ENCODE measurements around the gene PFKL. TPM values are rescaled to one million over a fixed set of nuclear protein-coding genes. Genes with fewer than 3 reads are reported as not detected.

Gene PFKL
- total RNA-seq, 2 experiments from 2014 or later, result 162 to 200 TPM

DNA sequence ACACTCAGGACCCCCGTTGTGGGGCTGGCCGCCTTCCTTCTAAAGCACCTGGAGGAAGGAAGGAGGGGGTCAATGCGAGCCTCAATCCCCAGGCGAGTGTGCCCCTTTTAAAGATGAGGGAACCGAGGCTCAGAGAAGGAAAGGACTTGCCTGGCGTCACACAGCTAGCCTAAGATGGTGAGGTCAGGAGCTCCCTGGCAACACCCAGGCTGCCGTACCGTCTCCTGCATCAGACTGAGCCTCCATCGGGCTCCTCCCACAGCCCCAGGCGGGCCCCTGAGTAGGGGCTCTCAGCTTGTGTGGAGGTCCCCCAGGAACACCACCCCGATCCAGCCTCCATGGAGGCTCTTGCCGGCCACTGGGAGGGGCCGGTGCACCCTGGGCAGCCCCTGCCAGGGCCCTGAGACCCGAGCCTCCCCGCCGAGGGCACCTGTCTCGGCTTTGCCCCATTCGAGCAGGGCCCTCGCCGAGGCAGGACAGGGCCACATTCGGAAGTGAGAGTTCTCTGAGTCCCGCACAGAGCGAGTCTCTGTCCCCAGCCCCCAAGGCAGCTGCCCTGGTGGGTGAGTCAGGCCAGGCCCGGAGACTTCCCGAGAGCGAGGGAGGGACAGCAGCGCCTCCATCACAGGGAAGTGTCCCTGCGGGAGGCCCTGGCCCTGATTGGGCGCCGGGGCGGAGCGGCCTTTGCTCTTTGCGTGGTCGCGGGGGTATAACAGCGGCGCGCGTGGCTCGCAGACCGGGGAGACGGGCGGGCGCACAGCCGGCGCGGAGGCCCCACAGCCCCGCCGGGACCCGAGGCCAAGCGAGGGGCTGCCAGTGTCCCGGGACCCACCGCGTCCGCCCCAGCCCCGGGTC, 14.5 kb upstream of the PFKL start, which contains the start of gene AIRE:
AIRE (plus strand) TSS at position 739 of the 855 bp plus-strand sequence. CDS start 131 bp downstream, outside the sequence.
- Mint-ChIP-seq H3K27ac (no peak within 1 kb of the TSS), H3K4me1 (no peaks in the 10 kb centered on the region), H3K9me3 (ENCODE audit: low read depth) (no peaks in the 10 kb centered on the region), H3K4me3 (no peak within 1 kb of the TSS), H3K36me3 (no peaks in the 10 kb centered on the region), H3K27me3 (no peaks in the 10 kb centered on the region)
- no peak for ATAC-seq
- no peak for DNase-seq
- CTCF ChIA-PET, result no interaction called here

DNA sequence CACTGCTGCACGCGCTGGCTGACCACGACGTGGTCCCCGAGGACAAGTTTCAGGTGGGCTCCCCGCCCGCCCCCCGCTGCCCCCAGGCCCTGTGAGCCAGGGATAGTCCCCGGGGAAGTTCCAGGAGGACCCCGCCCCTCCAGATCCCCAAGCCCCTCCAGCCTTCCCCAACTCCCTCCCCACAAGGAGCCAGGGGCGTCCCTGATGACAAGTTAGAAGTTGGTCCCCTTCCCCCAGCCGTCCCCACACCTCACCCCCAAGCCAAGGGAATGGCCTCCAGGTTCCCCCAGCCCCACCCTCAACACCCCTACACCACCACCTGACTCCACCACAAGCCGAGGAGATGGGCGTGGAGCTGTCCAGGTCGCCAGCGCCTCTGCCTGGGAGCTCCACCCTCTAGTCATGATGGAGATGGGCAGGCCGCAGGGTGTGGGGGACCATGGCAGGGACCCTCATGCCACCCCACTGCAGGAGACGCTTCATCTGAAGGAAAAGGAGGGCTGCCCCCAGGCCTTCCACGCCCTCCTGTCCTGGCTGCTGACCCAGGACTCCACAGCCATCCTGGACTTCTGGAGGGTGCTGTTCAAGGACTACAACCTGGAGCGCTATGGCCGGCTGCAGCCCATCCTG, 13.7 kb upstream of the PFKL start:
- Mint-ChIP-seq H3K27ac (no peak overlapping the region), H3K36me3 (no peaks in the 10 kb centered on the region), H3K9me3 (ENCODE audit: low read depth) (no peaks in the 10 kb centered on the region), H3K4me1 (no peaks in the 10 kb centered on the region), H3K4me3 (no peak overlapping the region), H3K27me3 (no peaks in the 10 kb centered on the region)
- no peak for DNase-seq
- CTCF ChIA-PET, result no interaction called here
- no peak for ATAC-seq

DNA sequence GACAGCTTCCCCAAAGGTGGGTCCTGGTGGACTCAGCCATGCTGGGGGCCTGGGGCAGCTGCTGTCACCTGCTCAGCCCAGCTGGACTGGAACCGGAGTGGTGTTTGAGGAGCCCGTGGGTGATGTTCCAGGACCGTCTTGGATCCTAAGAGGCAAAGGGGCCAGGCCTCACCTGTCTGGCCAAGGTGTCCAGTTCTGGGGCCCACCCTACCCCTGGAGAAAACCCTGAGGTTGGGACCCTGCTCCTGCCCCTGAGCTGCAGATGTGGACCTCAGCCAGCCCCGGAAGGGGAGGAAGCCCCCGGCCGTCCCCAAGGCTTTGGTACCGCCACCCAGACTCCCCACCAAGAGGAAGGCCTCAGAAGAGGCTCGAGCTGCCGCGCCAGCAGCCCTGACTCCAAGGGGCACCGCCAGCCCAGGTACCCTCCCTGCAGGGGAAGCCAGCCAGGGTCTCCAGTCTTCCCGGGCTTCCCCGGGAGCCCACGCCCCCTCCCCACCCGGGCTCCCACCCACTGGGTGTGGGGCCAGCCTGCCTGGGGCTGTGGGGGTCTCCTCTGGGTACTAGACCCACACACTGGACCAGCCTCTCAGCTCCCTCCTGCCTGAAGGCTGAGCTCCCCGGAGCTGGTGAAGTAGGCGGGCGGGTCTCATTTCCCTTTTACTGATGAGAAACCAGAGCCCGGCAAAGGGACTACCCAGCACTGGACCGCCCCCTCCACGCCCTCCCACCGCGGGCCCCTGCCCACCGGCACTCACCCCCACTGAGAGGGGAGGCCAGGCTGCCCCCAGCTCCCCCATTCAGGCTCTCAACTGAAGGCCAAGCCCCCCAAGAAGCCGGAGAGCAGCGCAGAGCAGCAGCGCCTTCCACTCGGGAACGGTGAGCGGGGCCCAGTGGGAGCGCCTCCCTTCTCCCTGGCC, 12.9 kb upstream of the PFKL start:
- H3K4me3 Mint-ChIP-seq, result no peak overlapping the region
- H3K9me3 Mint-ChIP-seq (ENCODE audit: low read depth), result no peaks in the 10 kb centered on the region
- H3K36me3 Mint-ChIP-seq, result no peaks in the 10 kb centered on the region
- CTCF ChIA-PET, result interaction anchor here (1.0 kb wide), 1 partner anchor 32 kb away, joined by 4 read pairs; no protein-coding TSS in a partner anchor
- ATAC-seq, result no peak
- no peak overlapping the region for H3K27ac Mint-ChIP-seq
- no peak for DNase-seq
- no peaks in the 10 kb centered on the region for H3K4me1 Mint-ChIP-seq
- H3K27me3 Mint-ChIP-seq, result no peaks in the 10 kb centered on the region

DNA sequence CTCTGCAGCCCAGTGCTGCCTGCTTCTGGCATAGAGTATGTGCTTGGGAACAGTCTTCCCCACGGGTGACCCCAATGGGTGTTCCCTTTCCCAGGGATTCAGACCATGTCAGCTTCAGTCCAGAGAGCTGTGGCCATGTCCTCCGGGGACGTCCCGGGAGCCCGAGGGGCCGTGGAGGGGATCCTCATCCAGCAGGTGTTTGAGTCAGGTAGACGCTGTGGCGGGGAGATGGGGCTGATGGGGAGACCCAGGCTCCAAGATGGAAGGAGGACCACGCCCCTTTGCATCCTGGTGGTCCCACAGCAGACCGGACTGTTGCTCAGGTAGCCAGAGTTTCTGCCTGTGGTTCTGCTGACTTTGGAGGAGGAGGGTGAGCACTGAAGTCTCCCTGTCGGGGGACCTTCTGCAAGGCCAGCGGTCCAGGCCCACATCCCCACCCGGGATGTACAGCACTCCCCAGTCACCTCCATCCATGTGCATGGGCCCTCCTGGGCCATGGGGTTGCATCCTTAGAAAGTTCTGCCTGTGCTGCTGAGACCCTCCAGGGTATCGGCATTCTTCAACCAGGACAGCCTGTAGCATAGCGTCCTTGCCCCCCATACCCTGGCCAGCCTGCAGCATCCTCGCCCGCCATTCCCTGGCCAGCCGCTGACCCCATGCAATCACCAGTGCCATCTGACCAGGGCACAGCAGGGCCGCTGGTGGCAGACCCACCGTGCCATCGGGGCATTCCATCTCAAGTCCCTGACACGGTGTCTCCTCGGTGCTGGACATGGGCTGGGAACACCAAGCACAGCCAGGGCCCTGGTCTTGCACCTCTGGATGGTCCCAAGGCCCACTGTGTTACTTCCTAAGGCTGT, 11.4 kb upstream of the PFKL start:
- H3K36me3 Mint-ChIP-seq, result no peaks in the 10 kb centered on the region
- DNase-seq (no peak), ATAC-seq (no peak)
- CTCF ChIA-PET, result interaction anchor here (0.7 kb wide), 1 partner anchor 9 kb away, joined by 3 read pairs; no protein-coding TSS in a partner anchor
- H3K9me3 Mint-ChIP-seq (ENCODE audit: low read depth), result no peaks in the 10 kb centered on the region
- H3K4me3 Mint-ChIP-seq, result no peak overlapping the region
- no peak overlapping the region for H3K27ac Mint-ChIP-seq
- H3K27me3 Mint-ChIP-seq, result no peaks in the 10 kb centered on the region
- H3K4me1 Mint-ChIP-seq, result no peaks in the 10 kb centered on the region

DNA sequence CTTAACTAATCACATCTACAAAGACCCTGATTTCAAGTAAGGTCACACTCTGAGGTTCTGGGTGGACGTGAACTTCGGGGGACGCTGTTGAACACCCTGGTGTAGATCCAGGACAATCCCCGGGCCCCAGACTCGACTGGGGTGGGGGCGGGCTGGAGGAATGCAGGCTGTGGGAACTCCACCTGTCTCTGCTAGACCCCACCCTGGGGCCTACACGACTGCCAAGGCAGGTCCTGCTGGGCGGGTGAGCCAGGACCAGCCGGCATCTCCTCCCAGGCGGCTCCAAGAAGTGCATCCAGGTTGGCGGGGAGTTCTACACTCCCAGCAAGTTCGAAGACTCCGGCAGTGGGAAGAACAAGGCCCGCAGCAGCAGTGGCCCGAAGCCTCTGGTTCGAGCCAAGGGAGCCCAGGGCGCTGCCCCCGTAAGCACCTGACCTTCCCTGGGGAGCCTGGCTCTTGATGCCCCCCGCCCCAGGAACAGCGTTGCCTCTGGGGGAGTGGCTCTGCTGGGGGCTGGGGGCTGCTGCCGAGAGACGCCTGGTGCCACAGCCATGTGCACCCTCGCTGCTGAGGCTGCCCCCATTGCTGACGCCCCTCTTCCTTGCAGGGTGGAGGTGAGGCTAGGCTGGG, 10.4 kb upstream of the PFKL start:
- Mint-ChIP-seq H3K9me3 (ENCODE audit: low read depth) (no peaks in the 10 kb centered on the region), H3K27me3 (no peaks in the 10 kb centered on the region), H3K27ac (no peak overlapping the region), H3K4me1 (no peaks in the 10 kb centered on the region), H3K4me3 (no peak overlapping the region), H3K36me3 (no peaks in the 10 kb centered on the region)
- no peak for ATAC-seq
- CTCF ChIA-PET, result no interaction called here
- no peak for DNase-seq

DNA sequence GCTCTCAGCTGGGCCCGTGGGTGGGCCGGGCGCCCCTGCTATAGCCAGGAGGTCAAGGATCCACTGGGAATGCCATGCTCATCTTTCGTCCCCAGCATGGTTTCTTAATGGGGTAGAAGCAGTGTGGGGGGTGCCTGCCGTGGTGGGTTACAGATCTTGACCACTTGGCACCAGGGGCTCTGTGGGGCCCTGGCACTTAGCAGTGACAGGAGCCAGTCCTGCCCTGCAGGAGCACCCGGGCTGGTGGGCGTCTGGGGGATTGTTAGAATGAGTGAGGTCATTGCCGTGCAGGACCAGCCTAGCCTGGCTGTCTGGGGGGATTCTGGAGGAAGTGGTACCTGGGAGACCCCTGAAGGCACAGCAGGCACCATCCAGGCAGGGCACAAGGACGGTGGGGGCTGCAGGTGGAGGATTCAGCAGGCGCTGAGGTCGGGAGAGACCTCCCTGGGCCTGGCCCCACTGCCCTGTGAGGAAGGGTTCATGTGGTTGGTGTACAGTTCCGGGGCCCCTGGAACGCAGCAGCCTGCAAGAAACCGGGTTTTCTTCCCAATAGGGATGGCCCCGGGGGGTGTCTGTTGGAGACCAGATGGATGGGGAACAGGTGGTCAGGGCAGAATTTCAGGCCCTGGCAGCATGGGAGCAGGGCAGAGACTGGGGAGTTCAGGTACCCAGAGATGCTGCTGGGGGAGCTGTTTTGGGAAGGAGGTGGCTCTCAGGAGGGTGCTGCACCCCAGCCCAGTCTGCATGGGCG, 9.4 kb upstream of the PFKL start:
- CTCF ChIA-PET, result no interaction called here
- Mint-ChIP-seq H3K27ac (no peak overlapping the region), H3K9me3 (ENCODE audit: low read depth) (no peaks in the 10 kb centered on the region), H3K36me3 (no peaks in the 10 kb centered on the region), H3K4me1 (no peaks in the 10 kb centered on the region), H3K4me3 (no peak overlapping the region), H3K27me3 (no peaks in the 10 kb centered on the region)
- no peak for DNase-seq
- ATAC-seq, result no peak

DNA sequence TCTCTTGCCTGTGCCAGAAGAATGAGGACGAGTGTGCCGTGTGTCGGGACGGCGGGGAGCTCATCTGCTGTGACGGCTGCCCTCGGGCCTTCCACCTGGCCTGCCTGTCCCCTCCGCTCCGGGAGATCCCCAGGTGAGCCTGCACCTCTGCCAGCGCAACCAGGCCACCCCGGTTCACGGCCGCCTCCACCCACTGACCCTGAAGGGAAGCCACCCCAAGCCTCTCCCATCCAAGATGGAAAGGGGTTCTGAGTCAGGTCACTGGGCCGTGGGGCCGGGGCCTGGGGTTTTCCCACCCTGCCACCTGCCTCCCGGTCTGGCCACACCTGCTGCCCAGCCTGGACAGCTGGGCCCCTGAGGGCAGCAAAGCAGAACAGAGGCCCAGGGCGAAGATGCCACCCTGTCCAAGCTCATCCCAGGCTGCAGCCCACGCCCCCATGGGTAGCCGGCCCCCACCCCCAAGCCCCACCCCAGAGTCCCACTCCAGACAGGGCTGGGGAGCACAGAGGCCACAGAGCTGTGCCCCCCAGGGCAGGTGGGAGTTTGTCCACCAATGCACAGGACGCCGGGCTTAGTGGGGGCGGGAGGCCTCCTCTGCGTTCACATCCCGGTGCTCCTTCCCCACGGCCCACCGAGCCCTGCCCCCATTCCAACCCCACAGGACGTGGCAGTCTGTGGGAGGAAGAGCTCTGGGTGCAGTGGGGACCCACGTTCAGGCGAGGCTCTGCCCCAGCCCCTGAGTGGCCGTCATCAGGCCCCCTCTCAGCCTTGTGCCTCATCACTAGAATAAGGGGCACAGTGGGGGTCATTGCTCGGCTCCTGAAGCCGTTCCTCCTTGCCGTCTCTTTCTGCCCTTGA, 8.5 kb upstream of the PFKL start:
- Mint-ChIP-seq H3K4me3 (no peak overlapping the region), H3K27me3 (no peaks in the 10 kb centered on the region), H3K9me3 (ENCODE audit: low read depth) (no peaks in the 10 kb centered on the region), H3K4me1 (no peaks in the 10 kb centered on the region), H3K27ac (no peak overlapping the region), H3K36me3 (no peaks in the 10 kb centered on the region)
- no peak for DNase-seq
- CTCF ChIA-PET, result interaction anchor here (0.9 kb wide), 1 partner anchor 10 kb away, joined by 3 read pairs; no protein-coding TSS in a partner anchor
- ATAC-seq, result no peak

GRCh38 chr21:44291936-44292811, 7.7 kb upstream of the PFKL start:
- no peak overlapping the region for H3K27ac Mint-ChIP-seq
- no peak for DNase-seq
- CTCF ChIA-PET, result interaction anchor here (0.9 kb wide), 1 partner anchor 9 kb away, joined by 3 read pairs; no protein-coding TSS in a partner anchor
- no peaks in the 10 kb centered on the region for H3K27me3 Mint-ChIP-seq
- no peaks in the 10 kb centered on the region for H3K9me3 Mint-ChIP-seq (ENCODE audit: low read depth)
- H3K4me1 Mint-ChIP-seq, result no peaks in the 10 kb centered on the region
- no peaks in the 10 kb centered on the region for H3K36me3 Mint-ChIP-seq
- ATAC-seq, result no peak
- H3K4me3 Mint-ChIP-seq, result no peak overlapping the region

- Mint-ChIP-seq H3K36me3 (no peaks in the 10 kb centered on the region), H3K27me3 (no peaks in the 10 kb centered on the region), H3K4me3 (no peak overlapping the region), H3K9me3 (ENCODE audit: low read depth) (no peaks in the 10 kb centered on the region), H3K27ac (no peak overlapping the region), H3K4me1 (peaks cover 4% of the 10 kb centered on the region)
- CTCF ChIA-PET, result no interaction called here
- DNase-seq (no peak), ATAC-seq (no peak)
Measured at GRCh38 chr21:44292812-44293195, 7.0 kb upstream of the PFKL start.

DNA sequence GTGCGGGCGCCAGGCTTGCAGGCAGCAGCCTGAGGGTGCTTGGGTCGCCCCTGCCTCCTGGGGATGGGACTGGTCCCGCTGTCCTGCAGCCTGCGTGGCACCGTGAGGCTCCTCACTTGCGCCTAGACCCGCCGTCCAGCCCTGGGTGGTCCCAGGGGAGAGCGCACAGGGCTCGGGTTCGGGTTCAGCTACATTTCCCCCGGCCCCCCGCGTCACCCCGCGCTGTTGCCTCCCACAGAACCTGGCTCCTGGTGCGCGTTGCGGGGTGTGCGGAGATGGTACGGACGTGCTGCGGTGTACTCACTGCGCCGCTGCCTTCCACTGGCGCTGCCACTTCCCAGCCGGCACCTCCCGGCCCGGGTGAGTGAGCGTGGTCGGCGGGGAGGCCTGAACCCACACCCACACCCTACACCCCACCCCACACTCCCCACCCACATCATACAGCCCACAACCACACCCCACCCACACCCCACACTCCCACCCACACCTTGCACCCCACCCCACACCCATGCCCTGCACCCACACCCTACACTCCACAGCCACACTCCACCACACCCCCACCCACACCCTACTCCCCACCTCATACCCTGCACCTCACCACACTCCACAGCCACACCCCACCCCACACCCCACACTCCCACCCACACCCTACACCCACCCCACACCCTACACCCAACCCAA, 6.2 kb upstream of the PFKL start:
- Mint-ChIP-seq H3K4me3 (no peak overlapping the region), H3K27ac (no peak overlapping the region), H3K27me3 (no peaks in the 10 kb centered on the region), H3K36me3 (no peaks in the 10 kb centered on the region), H3K4me1 (peaks cover 13% of the 10 kb centered on the region), H3K9me3 (ENCODE audit: low read depth) (no peaks in the 10 kb centered on the region)
- ATAC-seq, result no peak
- DNase-seq, result no peak
- CTCF ChIA-PET, result no interaction called here
